ENCODE measurements around the gene IL37. TPM values are rescaled to one million over a fixed set of nuclear protein-coding genes. Genes with fewer than 3 reads are reported as not detected.

The IL37 gene
- total and polyA plus RNA-seq, 2 experiments from 2014 or later: not detected

- no peaks in the 10 kb centered on the region for H3K27me3 ChIP-seq
- no peaks in the 10 kb centered on the region for H4K20me1 ChIP-seq (ENCODE audit: insufficient read depth, poor library complexity, severe bottlenecking)
- no peak overlapping the region for H3K4me2 ChIP-seq
- no peak overlapping the region for H3K4me3 ChIP-seq
- no peaks in the 10 kb centered on the region for H3K79me2 ChIP-seq
- no peaks in the 10 kb centered on the region for H3K9me3 ChIP-seq (ENCODE audit: low read depth)
- no peaks in the 10 kb centered on the region for H3K36me3 ChIP-seq (replicated peaks; ENCODE audit: insufficient read depth, low read depth)
- H3K27ac ChIP-seq: peak overlapping the region; percentile 63
- no peak for TF ChIP-seq EZH2 (IDR thresholded peaks at IDR 0.05; ENCODE audit: borderline replicate concordance)
- no peak for TF ChIP-seq EZH2phosphoT487 (IDR thresholded peaks at IDR 0.05; ENCODE audit: low read depth, severe bottlenecking, unreplicated experiment)
- TF ChIP-seq CTCF (IDR thresholded peaks at IDR 0.05; ENCODE audit: poor library complexity): no peak
- no peak for DNase-seq (ENCODE audit: low spot score)
- H2AFZ ChIP-seq: no peak overlapping the region
- 90% methylated on average over 2 of the region's 2 CpGs for WGBS (ENCODE audit: low lambda C conversion rate, missing lambda C conversion rate)
- H3K4me1 ChIP-seq (ENCODE audit: insufficient read depth): peaks cover 14% of the 10 kb centered on the region
- H3K9me2 ChIP-seq (replicated peaks; ENCODE audit: insufficient read depth): no peaks in the 10 kb centered on the region
Observed at GRCh38 chr2:112902816-112903215, 8.1 kb upstream of the IL37 start.

- no peaks in the 10 kb centered on the region for H3K9me3 ChIP-seq (ENCODE audit: low read depth)
- TF ChIP-seq CTCF (IDR thresholded peaks at IDR 0.05; ENCODE audit: poor library complexity) (no peak), EZH2 (IDR thresholded peaks at IDR 0.05; ENCODE audit: borderline replicate concordance) (no peak), EZH2phosphoT487 (IDR thresholded peaks at IDR 0.05; ENCODE audit: low read depth, severe bottlenecking, unreplicated experiment) (no peak)
- H3K27ac ChIP-seq: no peak overlapping the region
- H3K9me2 ChIP-seq (replicated peaks; ENCODE audit: insufficient read depth): no peaks in the 10 kb centered on the region
- no peaks in the 10 kb centered on the region for H3K36me3 ChIP-seq (replicated peaks; ENCODE audit: insufficient read depth, low read depth)
- H3K4me2 ChIP-seq: no peak overlapping the region
- H3K27me3 ChIP-seq: no peaks in the 10 kb centered on the region
- H3K4me3 ChIP-seq: no peak overlapping the region
- H2AFZ ChIP-seq: no peak overlapping the region
- H4K20me1 ChIP-seq (ENCODE audit: insufficient read depth, poor library complexity, severe bottlenecking): no peaks in the 10 kb centered on the region
- 84% methylated on average over 5 of the region's 5 CpGs for WGBS (ENCODE audit: low lambda C conversion rate, missing lambda C conversion rate)
- peaks cover 14% of the 10 kb centered on the region for H3K4me1 ChIP-seq (ENCODE audit: insufficient read depth)
- DNase-seq (ENCODE audit: low spot score): no peak
- H3K79me2 ChIP-seq: no peaks in the 10 kb centered on the region
Observed at GRCh38 chr2:112904883-112905282, 6.1 kb upstream of the IL37 start.

GRCh38 chr2:112906276-112906675 is 4.7 kb upstream of the IL37 start:
- no peak for DNase-seq (ENCODE audit: low spot score)
- H2AFZ ChIP-seq: no peak overlapping the region
- H3K27me3 ChIP-seq: no peaks in the 10 kb centered on the region
- no peaks in the 10 kb centered on the region for H4K20me1 ChIP-seq (ENCODE audit: insufficient read depth, poor library complexity, severe bottlenecking)
- H3K36me3 ChIP-seq (replicated peaks; ENCODE audit: insufficient read depth, low read depth): no peaks in the 10 kb centered on the region
- H3K27ac ChIP-seq: no peak overlapping the region
- H3K4me2 ChIP-seq: no peak overlapping the region
- TF ChIP-seq EZH2 (IDR thresholded peaks at IDR 0.05; ENCODE audit: borderline replicate concordance) (no peak), CTCF (IDR thresholded peaks at IDR 0.05; ENCODE audit: poor library complexity) (no peak), EZH2phosphoT487 (IDR thresholded peaks at IDR 0.05; ENCODE audit: low read depth, severe bottlenecking, unreplicated experiment) (no peak)
- H3K4me1 ChIP-seq (ENCODE audit: insufficient read depth): peaks cover 8% of the 10 kb centered on the region
- H3K9me2 ChIP-seq (replicated peaks; ENCODE audit: insufficient read depth): no peaks in the 10 kb centered on the region
- H3K79me2 ChIP-seq: no peaks in the 10 kb centered on the region
- 75% methylated on average over 2 of the region's 2 CpGs for WGBS (ENCODE audit: low lambda C conversion rate, missing lambda C conversion rate)
- H3K9me3 ChIP-seq (ENCODE audit: low read depth): no peaks in the 10 kb centered on the region
- H3K4me3 ChIP-seq: no peak overlapping the region
